ENCODE data around the gene CCDC88C.
"Not testable (repeated sequence)": the region's sequence is repeated elsewhere in the genome, so short reads cannot be mapped to it uniquely, and the experiment has no call there.

CCDC88C gene

DNA sequence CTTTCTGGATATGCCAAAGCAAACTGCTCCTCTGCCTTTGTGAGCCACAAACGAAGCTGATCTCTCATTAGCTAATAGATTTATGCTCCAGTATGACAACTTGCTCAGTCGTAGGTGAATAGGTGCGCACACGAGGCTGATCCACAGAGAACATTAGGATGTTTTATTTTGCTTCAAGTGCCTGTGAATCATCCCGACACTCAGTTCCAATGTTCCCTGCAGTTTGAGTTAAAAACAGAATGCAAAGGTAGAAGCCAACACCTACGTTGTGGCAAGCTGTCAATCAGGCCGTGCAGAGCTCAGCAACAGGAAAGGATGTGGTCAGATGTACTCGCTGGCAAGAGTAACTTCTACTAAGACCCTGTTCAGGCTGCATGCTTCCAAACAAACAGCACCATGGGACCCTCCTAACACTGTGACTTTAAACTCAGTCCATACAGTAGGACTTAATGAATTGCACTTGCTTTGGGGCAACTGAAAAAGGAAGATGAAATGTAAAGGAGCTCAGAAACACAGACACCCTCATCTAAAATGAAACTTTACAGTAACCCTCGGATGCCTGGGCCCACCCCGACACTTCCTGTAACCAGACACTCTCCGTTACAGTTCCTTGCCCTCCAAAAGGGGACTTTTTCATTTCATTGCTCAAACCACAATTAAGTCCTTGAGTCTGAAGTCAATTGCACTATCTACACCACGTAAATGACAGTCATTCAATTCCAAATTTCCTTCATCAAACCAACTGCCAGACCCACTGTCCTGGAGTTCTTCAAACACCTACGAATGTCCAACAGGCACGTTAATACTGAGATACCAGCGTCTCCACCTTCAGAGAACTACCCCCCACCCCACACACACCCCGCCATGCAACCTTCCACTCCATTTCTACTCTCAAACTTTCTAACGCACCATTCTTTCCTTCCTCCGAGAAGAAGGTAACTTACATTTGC, 1.6 kb downstream of the CCDC88C start:
- no peak for DNase-seq (ENCODE audit: low read depth in 2 of 2)

DNA sequence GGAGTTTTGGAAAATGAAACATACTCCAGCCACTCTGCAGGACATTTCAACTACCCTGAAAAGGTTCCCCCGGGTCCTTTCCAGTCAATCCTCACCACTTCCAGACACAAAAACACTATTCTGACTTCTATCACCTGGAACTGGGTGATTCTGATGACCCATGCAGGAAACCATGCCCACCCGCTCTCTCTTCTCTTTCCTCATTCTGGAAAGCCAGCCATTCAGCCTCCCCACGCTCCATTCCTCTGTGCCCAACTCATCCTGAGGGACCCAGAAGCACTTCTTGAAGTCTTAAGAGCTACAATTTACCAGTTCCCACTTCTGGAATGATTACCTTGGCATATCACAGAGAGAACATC, 3.2 kb downstream of the CCDC88C start:
- no peak for DNase-seq (ENCODE audit: low read depth in 2 of 2)

- DNase-seq (ENCODE audit: low read depth in 2 of 2): no peak
These were observed 3.8 kb downstream of the CCDC88C start for GRCh38 chr14:91413547-91414474.

GRCh38 chr14:91412939-91413338, 4.7 kb downstream of the CCDC88C start:
- DNase-seq (ENCODE audit: low read depth in 2 of 2): no peak

- no peak for DNase-seq (ENCODE audit: low read depth in 2 of 2)
These were observed 6.7 kb downstream of the CCDC88C start for GRCh38 chr14:91410771-91411536.

DNA sequence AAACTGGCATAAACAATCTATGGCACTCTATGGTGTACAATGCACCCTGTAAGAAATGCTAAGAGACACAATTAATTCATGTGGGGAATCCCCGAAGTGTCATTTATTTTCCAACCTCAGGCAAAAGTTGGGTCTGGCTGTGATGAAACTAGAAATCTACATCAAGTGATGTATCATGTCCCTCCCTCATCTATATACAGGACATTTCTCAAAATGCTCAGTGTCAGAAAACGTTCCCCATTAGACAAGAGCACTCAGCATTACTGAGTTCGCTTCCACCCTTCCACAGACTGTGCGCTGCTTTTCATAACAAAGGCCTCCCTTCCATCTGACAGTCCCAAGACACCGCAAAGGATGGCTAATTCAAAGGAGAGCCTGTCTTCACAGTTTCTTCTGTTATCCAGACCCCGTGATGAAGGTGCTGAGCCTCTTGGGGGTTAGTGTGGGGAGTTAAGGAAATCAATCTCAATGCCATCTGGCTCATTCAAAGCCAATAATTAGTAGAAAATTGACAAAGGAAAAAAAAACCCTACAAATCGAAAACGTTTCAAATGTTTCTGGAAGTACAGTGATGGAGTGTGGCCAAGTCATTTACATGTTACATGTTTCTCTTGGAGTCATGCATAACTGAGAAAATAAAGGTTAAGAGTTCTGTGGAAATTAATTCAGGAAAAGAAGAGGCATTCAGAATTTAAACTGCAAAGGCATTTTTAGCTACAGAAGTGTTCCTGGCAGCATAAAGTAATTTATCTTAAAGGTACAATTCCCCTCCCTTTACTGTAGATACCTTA, 7.5 kb downstream of the CCDC88C start:
- no peak for DNase-seq (ENCODE audit: low read depth in 2 of 2)

DNA sequence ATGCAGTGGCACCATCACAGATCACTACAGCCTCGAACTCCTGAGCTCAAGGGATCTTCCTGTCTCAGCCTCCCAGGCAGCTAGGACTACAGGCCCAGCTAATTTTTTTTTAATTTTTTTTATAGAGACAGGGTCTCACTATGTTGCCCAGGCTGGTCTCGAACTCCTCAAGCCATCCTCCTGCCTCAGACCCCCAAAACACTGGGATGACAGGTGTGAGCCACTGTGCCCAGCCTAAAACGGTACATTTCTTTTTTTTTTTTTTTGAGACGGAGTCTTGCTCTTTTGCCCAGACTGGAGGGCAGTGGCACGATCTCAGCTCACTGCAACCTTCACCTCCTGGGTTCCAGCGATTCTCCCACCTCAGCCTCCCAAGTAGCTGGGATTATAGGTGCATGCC, 8.4 kb downstream of the CCDC88C start:
- not testable (repeated sequence) for DNase-seq (ENCODE audit: low read depth in 2 of 2)

- DNase-seq (ENCODE audit: low read depth in 2 of 2): no peak
These were observed 10.6 kb downstream of the CCDC88C start for GRCh38 chr14:91406982-91407381.

DNA sequence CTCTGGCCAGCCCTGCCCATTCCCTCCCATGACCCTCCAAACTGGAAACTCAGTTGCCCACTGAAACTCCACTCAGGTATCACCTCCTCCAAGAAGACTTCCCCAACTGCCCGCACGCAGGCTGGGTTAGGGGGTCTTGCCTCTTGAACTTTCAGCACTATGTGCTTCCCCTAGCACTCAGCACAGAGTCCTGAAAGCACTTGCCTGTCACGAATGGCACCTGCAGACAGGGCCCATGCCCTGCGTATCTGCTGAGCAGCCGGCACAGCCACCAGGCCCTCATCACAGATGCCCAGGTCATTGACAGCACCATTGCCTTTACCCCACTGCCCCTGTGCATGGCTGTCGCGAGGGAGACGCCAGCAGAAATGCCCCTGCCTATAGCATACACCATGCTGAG, 11.2 kb downstream of the CCDC88C start:
- DNase-seq (ENCODE audit: low read depth in 2 of 2): no peak

DNA sequence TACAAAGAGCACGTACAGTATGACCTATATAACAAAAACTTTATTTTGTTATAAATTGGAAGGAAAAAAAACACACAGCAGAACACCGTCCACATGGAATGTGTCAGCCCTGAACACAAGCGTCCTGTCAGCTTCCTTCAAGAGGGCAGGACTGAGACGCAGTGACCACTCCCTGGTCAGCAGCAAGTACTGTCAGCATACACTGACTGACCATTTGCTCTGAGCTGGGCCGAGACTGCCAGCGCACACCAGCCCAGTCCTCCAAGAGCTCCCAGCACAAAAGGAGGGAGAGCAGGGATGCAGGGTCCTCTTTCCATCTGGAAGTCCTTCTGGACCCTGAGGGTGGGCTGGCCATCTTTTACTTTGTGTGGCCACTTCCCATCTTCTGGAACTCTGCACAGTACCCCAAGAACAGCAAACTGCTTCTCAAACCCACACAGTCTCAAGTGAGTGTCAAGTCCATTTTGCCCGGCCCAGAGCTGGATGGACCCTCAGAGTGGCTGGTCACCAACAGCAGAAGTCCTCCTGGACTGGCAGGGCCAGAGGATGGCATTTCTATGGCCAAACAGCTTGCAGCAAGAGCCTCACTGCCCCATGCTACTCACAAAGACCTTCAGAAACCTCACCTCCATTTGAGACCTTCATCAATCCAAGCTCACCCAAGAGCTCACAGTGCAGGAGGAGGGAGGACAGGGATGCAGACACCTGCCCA, 11.7 kb downstream of the CCDC88C start:
- DNase-seq (ENCODE audit: low read depth in 2 of 2): no peak

GRCh38 chr14:91405241-91405721, 12.3 kb downstream of the CCDC88C start:
- peak in 1 of 2 donors; percentile 54 for DNase-seq (ENCODE audit: low read depth in 2 of 2)

GRCh38 chr14:91402771-91403600, 14.6 kb downstream of the CCDC88C start:
- DNase-seq (ENCODE audit: low read depth in 2 of 2): no peak

- DNase-seq (ENCODE audit: low read depth in 2 of 2): no peak
These were observed 15.3 kb downstream of the CCDC88C start for GRCh38 chr14:91402348-91402747.

GRCh38 chr14:91401751-91402150, 15.9 kb downstream of the CCDC88C start:
- no peak for DNase-seq (ENCODE audit: low read depth in 2 of 2)

GRCh38 chr14:91400696-91401095, 16.9 kb downstream of the CCDC88C start:
- DNase-seq (ENCODE audit: low read depth in 2 of 2): no peak

DNA sequence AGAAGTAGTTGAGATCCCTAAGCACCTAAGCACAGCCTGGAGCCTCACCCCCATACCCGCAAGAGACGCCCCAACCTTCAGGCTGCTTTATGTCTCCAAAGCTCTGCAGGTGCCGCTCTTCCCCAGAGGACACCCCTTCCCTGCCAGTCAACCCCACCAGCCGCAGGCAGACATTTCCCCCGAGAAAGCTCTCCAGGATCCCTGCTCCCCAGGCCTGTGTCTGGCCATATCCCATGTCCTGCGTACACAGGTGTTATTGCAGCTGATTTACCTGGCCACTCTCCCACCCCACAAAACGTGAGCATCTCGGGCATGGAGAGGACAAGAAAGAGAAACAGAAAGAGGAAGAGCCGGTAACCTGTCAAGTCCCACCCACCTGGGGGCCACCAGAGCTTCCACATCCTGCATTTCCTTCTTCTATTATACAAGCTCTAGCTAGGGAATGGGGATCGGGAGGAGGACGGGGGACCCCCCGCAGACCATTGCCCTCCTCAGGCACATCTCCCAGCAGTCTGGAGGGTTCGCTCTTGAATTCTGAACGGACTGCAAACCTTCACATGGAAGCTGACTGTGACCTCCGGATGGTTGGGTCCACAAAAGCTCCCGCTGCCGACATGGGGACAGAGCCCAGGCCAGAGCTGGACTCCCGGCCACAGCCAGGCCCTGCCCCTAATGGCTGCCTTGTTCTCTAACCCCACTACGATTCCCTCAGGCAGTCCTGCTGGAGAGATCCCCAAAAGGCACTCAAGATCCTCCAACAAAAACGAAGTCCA, 17.6 kb downstream of the CCDC88C start:
- no peak for DNase-seq (ENCODE audit: low read depth in 2 of 2)

DNA sequence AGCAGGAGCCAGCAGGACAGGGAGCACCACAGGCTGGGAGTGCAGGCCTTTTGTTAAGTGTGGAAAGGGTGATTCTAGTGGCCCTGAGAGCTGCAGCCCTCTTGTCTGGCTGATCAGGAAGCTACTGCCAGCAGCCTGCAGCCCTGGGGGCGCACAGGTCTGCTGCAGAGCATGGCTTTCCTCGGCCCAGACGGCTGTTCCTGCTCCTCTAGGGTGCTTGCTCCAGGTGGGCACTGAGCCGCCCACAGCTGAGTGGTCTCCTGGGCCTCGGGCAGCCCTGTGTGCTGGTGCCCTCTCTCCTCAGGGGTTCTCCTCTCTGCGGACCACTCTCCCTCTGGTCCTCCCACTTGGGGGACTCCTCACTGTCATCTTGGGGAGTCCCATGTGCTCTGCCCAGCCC, 18.9 kb downstream of the CCDC88C start:
- no peak for DNase-seq (ENCODE audit: low read depth in 2 of 2)

DNA sequence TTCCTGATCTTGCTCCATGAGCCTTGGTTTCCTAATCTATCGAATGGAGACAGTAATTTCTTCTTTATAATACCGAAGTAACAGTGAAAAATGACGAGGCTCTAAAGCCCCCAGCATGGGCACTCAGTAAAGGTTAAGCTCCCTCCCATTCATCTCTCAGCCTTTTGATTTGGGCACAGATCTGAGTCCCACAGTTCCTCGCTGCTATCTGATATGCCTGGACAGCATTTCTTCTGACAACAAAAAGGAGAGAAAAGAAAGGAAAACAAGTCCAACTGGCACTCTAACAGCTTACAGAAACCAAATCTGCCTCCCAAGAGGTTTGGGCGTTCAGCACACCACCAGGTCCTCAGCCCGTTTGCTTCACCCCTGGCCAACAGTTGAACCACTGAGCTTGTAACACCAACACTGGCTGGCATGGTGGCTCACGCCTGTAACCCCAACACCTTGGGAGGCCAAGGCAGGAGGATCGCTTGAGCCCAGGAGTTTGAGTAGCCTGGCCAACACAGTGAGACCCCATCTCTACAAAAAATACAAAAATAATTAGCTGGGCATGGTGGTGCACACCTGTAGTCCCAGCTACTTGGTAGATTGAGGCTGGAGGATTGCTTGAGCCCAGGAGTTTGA, 19.5 kb downstream of the CCDC88C start:
- DNase-seq (ENCODE audit: low read depth in 2 of 2): no peak

All from stimulated activated CD8-positive, alpha-beta memory T cell treated with anti-CD3 and anti-CD28 coated beads, Interleukin-7, amount 100 ng/mL, for 1 hour (primary cell).